NCI-H187 treated with DMSO at 0.1 percent for 48 hours (cell line): Measurements from ENCODE around the gene CUEDC1.
"Not testable (repeated sequence)": the region's sequence is repeated elsewhere in the genome, so short reads cannot be mapped to it uniquely, and the experiment has no call there.

Experiments
- DNase-seq: peaks from one replicate; lab custom pipeline; 2025; lab: John Stamatoyannopoulos, UW

CUEDC1 gene

DNA sequence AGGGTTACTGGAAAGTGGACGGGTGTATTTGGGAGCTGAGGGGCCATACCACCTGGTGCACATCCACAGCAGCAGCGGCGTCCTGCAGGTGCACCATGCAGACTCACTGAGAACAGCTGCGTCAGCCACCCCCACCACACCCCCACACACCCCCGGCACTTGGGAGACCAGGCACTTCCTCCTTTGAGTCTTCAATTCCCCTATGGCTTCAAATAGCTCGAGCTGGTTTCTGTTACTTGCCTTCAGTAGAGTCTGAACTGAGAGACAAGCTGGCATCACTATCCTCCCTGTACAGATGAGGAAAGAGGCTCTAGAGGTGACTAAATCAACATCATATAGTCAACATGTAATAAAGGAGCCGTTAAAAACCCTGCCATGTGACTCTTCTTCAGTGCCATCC lies 15.4 kb downstream of the CUEDC1 start:
- peak; percentile 81 for DNase-seq

GRCh38 chr17:57938061-57938502 lies 17.1 kb downstream of the CUEDC1 start:
- DNase-seq, result no peak

DNA sequence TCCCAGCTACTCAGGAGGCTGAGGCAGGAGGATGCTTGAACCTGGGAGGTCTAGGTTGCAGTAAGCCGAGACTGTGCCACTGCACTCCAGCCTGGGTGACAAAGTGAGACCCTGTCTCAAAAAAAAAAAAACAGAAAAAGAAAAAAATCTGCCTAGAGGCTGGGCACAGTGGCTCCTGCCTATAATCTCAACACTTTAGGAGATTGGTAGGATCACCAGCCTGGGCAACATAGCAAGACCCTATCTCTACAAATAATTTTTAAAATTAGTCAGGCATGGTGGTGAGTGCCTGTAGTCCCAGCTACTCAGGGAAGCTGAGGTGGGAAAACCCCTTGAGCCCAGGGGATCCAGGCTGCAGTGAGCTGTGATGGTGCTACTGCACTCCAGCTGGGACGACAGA lies 17.7 kb downstream of the CUEDC1 start:
- DNase-seq, result no peak

DNA sequence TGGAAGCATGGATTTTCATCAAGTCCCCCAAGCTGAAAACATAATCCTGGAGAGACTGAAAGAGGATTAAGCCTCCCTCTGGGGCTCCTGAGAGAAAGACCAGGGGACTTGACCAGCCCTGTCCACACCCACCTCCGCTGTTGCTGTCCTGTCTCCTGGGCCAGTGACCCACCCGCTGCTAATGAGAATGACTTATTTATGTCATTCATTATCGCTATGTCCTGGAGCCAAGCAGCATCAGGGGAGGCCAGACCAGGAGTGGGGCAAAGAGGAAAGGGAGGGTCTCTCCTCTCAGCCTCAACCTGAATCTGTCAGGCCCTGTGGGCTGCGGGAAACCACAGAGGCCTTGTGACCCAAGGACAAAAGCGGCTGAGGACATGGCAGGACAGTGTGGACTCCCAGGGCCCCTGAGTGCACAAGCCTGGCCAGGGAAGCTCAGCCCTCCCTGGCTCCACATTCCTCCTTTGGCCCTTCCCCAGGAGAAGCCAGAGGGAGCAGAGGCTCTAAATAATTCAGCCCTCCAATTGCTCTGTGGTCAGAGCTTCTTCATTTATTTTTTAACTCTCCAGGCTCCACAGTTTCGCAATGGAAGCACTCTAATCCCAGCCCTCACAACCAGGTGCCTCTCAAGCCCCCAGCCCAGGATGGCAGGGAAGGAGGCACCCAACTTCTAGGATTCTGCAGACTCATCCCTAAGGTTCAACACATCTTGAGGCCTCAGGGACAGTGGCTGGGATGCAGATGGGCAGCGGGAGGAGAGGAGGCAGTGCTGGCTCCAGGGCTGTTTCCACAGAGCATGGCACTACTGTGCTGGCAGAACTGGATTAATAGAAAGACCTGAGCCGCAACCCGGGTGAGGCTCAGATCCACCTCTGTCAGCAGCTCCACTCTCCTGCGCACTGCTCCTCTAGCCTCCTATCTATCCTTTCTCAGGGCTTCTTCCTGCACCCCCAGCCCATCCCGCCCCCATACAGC lies 19.1 kb downstream of the CUEDC1 start:
- DNase-seq, result no peak

- DNase-seq, result no peak
These were observed 23.6 kb downstream of the CUEDC1 start for GRCh38 chr17:57931488-57932137.

DNA sequence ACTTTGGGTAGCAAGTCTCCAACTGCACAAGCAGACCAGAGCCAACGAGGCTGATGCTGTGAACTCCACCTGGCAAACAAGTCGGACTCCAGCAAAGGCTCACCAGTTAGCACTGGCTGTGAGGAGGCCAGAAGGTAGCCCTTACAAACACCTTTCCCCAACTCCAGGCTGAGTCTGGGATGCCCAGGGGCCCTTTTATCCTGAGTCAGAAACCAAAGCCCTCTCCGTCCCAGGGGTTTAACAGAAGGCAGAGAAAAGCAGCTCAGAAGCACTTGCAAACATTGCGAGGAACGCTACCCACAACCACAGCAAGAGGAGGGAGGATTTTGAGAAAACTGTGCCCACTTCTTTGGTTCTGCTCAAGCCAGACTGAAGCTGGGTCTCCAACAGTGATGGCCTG lies 25.0 kb downstream of the CUEDC1 start:
- no peak for DNase-seq

- no peak for DNase-seq
These were observed 25.8 kb downstream of the CUEDC1 start for GRCh38 chr17:57929386-57929785.

DNA sequence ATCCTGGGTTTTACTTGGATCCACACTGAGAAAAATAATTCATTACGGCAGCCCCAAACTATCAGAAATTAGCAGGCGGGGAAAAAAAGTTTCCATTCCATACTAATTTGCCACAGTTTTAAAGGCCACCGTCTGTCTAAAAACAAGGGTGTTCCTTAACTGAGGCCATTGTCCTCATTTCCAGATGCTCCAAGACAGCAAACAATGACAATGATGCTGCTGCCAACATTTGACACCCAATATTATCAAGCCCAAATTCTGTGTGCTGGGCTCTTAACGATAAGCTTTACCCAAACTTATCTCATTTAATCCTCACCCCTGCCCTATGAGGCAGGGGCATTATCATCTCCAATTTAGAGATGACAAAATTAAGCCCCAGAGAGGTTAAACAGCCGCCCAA lies 26.3 kb downstream of the CUEDC1 start:
- no peak for DNase-seq

GRCh38 chr17:57927048-57927723 lies 28.0 kb downstream of the CUEDC1 start:
- DNase-seq, result no peak

GRCh38 chr17:57926723-57927047 lies 28.5 kb downstream of the CUEDC1 start:
- no peak for DNase-seq

DNA sequence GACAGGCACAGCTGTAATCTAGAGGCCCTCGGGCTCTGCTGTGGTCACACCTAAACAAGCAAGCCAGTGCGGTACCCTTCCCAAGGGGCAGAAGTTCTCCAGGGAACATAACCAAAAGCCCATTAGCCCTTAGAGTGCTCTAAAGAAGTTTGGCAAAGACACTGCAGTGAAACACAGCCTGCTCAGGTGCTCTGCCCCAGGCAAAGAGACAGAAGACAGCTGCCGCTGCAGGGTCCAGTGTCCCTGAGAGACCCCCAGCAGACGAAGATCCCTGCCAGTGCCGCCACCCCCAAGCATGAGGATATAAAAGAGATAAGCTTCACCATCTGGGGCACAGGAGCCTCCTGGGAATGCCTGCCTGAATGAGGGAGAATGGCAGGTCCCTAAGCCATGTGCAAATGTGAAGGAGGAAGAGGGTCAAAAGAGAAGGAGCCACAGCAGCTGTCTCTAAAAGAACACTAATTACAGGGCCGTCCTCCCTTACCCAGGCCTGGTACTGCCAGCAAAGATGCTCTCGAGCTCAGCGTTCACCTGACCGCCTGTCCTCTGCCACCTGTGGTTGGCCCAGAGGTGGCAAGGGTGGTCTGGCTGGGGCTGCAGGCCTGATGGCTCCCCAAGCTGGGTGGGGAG lies 29.7 kb downstream of the CUEDC1 start:
- no peak for DNase-seq

DNA sequence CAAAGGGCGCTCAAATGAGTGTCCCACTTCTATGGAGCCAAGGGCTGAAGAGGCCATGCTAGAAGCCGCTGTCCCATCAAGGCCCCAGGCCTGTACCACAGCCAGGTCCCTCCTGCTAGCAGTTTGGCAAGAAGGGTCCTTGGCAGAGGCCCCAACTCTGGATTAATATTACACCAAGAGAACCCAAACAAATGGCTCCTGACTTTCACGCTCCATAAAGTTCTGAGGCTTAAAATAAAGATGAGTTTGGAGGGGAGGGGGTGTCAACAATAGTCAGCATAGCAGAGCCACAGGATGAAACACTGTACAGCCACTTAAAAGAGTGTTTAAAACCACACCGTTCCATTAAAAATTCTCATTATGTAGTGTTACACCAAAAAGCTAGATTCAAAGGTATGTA lies 30.5 kb downstream of the CUEDC1 start:
- peak; percentile 48 for DNase-seq

DNA sequence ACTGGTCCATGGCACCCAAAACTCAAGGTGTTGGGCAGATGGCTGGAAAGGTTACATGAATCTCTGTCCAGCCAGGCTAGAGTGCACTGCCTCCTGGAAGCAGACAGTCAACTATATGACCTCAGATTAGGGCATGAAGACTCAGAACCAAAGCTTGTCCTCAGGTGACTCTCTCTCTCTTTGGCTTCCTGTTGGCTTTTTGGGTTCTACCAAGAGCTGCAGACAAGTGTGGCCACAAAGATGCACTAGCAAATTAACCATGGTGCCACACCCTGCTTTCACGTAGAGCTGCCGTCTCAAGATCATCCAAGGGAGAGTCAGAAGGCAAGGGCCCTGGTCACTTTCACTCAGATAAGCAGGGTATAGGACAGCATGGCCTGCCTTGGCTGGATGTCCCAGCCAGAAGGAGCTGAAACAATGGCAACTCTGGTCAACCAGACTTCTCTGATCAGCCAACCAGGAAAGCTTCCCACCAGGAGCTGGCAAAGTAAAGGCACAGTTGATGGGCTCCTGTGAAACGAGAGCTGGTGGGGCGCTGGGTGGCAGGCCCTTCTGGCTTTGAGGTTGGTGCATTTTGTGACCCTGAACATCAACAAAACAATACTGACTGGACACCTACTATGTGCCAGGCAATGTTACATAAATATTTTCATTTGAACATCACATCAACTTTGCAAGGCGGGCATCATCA lies 31.9 kb downstream of the CUEDC1 start:
- no peak for DNase-seq

GRCh38 chr17:57922745-57923144 lies 32.5 kb downstream of the CUEDC1 start:
- DNase-seq, result not testable (repeated sequence)

DNA sequence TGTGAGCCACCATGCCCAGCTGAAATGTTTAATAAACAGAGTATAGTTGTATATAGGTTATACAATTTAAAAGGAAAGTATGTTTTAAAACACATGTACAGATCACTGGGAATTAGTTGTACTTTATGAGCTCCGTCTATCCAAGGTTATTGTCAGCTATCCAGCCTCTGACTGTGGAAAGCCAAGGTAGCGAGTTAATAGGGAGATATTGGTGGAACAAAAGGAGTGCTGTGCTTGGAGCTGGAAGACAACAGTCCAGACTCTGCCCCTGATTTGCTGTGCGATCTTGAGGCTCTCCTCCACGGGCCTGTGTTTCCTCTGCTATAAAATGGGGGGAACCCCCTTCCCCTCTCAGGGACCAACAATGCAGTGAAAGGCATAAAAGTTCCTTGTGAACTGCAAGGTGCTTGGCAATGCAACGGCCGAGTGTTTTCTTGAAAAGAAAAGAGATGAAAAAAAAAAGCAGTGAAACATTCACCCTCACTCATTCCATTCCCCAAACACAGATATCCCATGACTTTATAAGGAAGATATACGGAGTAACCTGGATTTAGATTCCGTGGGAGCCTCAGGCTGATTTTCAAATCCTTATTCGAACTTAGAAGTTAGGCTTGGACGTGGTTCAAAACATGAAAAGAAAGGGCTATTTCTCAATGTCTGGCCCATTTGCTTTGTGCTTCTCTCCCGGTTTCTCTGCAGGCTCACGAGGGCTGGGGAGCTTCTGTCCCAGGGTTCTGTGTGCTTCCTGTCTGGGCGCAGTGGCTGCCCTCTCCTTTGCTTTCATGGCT lies 34.1 kb downstream of the CUEDC1 start:
- no peak for DNase-seq

DNA sequence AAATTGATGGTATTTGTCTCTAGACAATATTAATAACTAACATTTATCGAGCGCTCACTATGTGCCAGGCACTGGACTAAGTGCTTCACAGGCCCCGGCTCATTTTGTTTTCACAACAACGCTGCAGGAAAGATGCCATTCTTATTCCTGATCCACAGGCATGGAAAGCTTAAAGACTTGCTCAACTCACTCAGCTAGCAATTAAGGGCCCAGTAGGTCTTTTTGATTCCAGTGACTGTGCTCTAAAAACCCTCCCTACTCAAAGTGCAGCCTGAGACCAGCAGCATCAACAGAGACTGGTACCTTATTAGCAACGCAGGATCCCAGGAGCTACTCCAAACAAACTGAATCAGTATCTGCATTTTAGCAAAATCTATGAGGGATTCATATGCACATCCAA lies 35.3 kb downstream of the CUEDC1 start:
- no peak for DNase-seq

DNA sequence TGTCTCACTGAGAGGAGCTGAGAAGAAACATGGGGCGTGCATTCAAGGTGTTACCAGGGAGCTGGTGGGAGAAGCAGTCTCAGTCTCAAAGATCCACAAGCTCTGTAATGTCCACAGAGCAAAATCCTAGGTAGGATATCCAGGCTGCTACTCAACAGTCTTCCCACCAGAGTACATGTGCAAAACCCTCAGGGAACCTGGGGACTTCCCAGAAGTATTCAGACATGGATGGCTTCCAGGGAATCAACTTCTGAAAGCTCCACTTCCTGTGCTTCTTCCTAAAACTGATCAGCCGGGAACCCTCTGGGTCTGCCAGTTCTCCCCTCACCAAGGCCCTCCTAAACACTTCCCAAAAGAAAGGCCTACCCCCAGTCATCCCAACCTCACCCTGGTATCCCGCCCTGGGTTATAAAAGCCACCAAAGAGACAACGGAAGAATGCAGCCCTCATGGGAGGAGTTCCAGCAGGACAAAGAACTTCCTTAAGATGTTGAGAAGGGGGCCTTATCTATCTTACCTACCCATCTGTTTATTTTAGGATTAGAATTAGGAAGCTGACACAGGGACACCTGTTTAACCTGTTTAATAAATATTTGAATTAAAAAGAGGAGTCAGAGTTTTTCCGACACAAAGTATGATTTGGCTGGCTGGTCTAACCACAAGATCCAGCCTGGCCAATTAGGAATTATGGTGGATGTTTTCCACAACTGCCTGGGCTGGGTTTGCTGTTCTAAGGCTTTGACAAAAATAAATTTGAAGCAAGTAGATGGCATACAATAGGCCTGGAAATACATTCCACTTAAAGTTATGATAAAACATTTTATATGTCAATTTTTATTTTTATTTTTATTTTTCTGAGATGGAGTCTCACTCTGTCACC lies 37.0 kb downstream of the CUEDC1 start:
- no peak for DNase-seq

GRCh38 chr17:57916925-57917858 lies 38.0 kb downstream of the CUEDC1 start:
- peak; percentile 86 for DNase-seq
